ENCODE results near the gene DLST.

GRCh38 chr14:74948228-74949175 lies 66.8 kb downstream of the DLST start:
- TF ChIP-seq CTCF (IDR thresholded peaks at IDR 0.05) (no peak), POLR2A (IDR thresholded peaks at IDR 0.05; ENCODE audit: low read length) (no peak), HDAC2 (IDR thresholded peaks at IDR 0.05) (no peak), RCOR1 (IDR thresholded peaks at IDR 0.05; ENCODE audit: low read depth, low read length) (no peak), BCL3 (IDR thresholded peaks at IDR 0.05) (no peak), RAD21 (conservative IDR thresholded peaks at IDR 0.05 in 1 of 2, IDR thresholded peaks at IDR 0.05 in 1 of 2) (no peak), SREBF2 (IDR thresholded peaks at IDR 0.05) (no peak), ESRRA (IDR thresholded peaks at IDR 0.05; ENCODE audit: borderline replicate concordance, low read length) (no peak), HMGXB4 (CRISPR knock-in tag; IDR thresholded peaks at IDR 0.05; ENCODE audit: borderline replicate concordance) (no peak), EP300 (IDR thresholded peaks at IDR 0.05) (no peak), MYC (IDR thresholded peaks at IDR 0.05; ENCODE audit: borderline replicate concordance, low read length) (no peak)
